Stimulated activated naive B cell treated with anti-CD40 and anti-IgM and Interleukin-4, amounts not matched to agents 10 μg/mL and 1 μg/mL and 100 μg/mL, for 72 hours (primary cell): ENCODE results near the gene CCR9.

Experiments used
- ATAC-seq, 2 donors: fragments of 150-1000 bp; cut with Tn5 transposase; replicated peaks; 2 replicates each; pipeline ENCODE4 v1.10.0; 2021; ENCODE audit warnings: moderate library complexity in 1 of 2
- DNase-seq: peaks from one replicate; pipeline ENCODE4 v3.0.0; 2021
- H3K27ac Mint-ChIP-seq: one replicate; pipeline ENCODE4 v1.8.0; 2022; ENCODE audit warnings: mild to moderate bottlenecking, mixed read lengths
- H3K27me3 Mint-ChIP-seq, 2 donors: one replicate each; pipeline ENCODE4 v1.8.0; 2022; ENCODE audit warnings: mixed read lengths in 2 of 2
- H3K36me3 Mint-ChIP-seq, 2 donors: one replicate each; pipeline ENCODE4 v1.8.0; 2022; ENCODE audit warnings: mixed read lengths in 2 of 2, mild to moderate bottlenecking in 1 of 2
- H3K4me1 Mint-ChIP-seq, 2 donors: one replicate each; pipeline ENCODE4 v1.8.0; 2022; ENCODE audit warnings: mixed read lengths in 2 of 2, mild to moderate bottlenecking in 1 of 2
- H3K4me3 Mint-ChIP-seq, 2 donors: one replicate each; pipeline ENCODE4 v1.8.0; 2022; ENCODE audit warnings: mild to moderate bottlenecking in 2 of 2, mixed read lengths in 2 of 2, moderate library complexity in 1 of 2
- H3K9me3 Mint-ChIP-seq, 2 donors: one replicate each; pipeline ENCODE4 v1.8.0; 2022; ENCODE audit warnings: mixed read lengths in 2 of 2, mild to moderate bottlenecking in 1 of 2

Gene CCR9

DNA sequence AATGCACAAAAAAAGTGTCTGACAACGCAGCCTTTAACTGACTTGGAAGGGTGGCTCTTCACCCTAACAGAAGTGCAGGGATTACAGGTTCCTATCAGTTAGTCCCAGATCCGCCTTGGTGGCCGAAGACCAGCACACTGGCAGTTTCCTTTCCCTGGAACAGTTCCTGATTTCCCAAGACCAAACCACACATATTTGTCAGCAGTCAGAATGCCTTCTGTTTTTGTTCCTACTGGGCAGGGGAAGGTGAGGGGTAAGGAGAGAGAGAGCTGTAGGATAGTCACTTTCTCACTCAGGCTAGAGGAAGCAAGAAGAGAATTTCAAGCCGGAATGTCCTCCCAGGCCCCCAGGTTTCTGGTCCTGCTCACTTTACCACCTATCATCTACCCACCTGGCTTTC, 66.1 kb downstream of the CCR9 start:
- ATAC-seq (no peak), DNase-seq (no peak)
- Mint-ChIP-seq H3K27ac (peak overlapping the region; percentile 42), H3K27me3 (no peaks in the 10 kb centered on the region), H3K36me3 (peaks cover 53 to 67% of the 10 kb centered on the region in 2 donors), H3K4me1 (no peaks in the 10 kb centered on the region), H3K9me3 (no peaks in the 10 kb centered on the region), H3K4me3 (no peak overlapping the region)
